Peyer's patch (tissue), 4 donors: ENCODE measurements around the gene SIAH3. TPM values are rescaled to one million over a fixed set of nuclear protein-coding genes. Genes with fewer than 3 reads are reported as not detected.

Source experiments
- DNase-seq, 3 donors: peaks; one replicate each; pipeline ENCODE4 v3.0.0-alpha.2; 2017 to 2019
- H3K27ac ChIP-seq, 4 donors: fragments of 200-600 bp; sonication (generic); one replicate each; pipeline ENCODE4 v1.5.1; 2016 to 2019
- H3K27me3 ChIP-seq, 2 donors: fragments of 200-600 bp; sonication (generic); one replicate each; pipeline ENCODE4 v1.5.1; 2019
- H3K36me3 ChIP-seq, 3 donors: fragments of 200-600 bp; sonication (generic); one replicate each; pipeline ENCODE4 v1.5.1; 2016 to 2019
- H3K4me1 ChIP-seq, 4 donors: fragments of 200-600 bp; sonication (generic); one replicate each; pipeline ENCODE4 v1.5.1; 2016 to 2019
- H3K4me3 ChIP-seq, 4 donors: fragments of 200-600 bp; sonication (generic); 1 replicate in 3 of 4; 2 replicates in 1 of 4; pipeline ENCODE4 v1.5.1; 2016 to 2019; ENCODE audit warnings: mild to moderate bottlenecking in 1 of 4
- H3K9me3 ChIP-seq, 4 donors: fragments of 200-600 bp; sonication (generic); one replicate each; pipeline ENCODE4 v1.5.1; 2016 to 2019; ENCODE audit warnings: mild to moderate bottlenecking in 1 of 4
- CTCF ChIP-seq, 6 experiments: fragments of 450-650 bp in 4 of 6; fragments of 200-600 bp in 2 of 6; sonication (generic) in 1 of 6; IDR thresholded peaks; one replicate each; pipeline ENCODE4 v1.5.1; 2017 to 2019; ENCODE audit warnings: antibody characterized with exemption in 6 of 6, mild to moderate bottlenecking in 3 of 6, moderate library complexity in 1 of 6
- POLR2A ChIP-seq, 2 donors: fragments of 450-650 bp; IDR thresholded peaks; one replicate each; pipeline ENCODE4 v1.5.1; 2017; ENCODE audit warnings: antibody characterized with exemption in 2 of 2, mild to moderate bottlenecking in 2 of 2, moderate library complexity in 2 of 2
- total RNA-seq, 4 donors: library from RNA; depleted of rRNA; stranded (reverse); fragments of >200 nt; gene quantifications; one replicate each; pipeline ENCODE4 v1.1.0, GENCODE V29; 2016

Gene SIAH3
- total RNA-seq, 4 donors from 2014 or later, result not detected

DNA sequence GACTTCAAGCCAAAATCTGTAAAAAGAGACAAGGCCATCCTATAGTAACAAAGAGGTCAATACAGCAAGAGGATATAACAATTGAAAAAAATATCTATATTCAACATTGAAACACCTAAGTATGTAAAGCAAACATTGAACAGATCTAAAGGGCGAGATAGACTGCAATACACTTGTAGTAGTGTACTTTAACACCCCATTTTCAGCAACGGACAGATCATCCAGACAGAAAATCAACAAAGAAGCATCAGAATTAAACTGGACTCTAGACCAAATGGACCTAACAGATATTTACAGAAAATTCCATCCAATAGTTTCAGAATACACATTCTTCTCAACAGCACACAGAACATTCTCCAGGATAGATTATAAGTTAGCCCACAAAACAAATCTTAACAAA lies 28.7 kb upstream of the SIAH3 start:
- Histone ChIP-seq H3K9me3 (no peaks in the 10 kb centered on the region), H3K4me1 (no peaks in the 10 kb centered on the region), H3K36me3 (no peaks in the 10 kb centered on the region), H3K4me3 (no peak overlapping the region), H3K27me3 (no peaks in the 10 kb centered on the region), H3K27ac (no peak overlapping the region)
- no peak for TF ChIP-seq POLR2A (IDR thresholded peaks at IDR 0.05)
- no peak for TF ChIP-seq CTCF (IDR thresholded peaks at IDR 0.05)
- DNase-seq, result no peak

GRCh38 chr13:45879666-45880065 lies 28.1 kb upstream of the SIAH3 start:
- Histone ChIP-seq H3K4me3 (no peak overlapping the region), H3K36me3 (no peaks in the 10 kb centered on the region), H3K4me1 (no peaks in the 10 kb centered on the region), H3K9me3 (no peaks in the 10 kb centered on the region), H3K27ac (no peak overlapping the region), H3K27me3 (no peaks in the 10 kb centered on the region)
- no peak for TF ChIP-seq POLR2A (IDR thresholded peaks at IDR 0.05)
- peak in 1 of 6 experiments; percentile 24 for TF ChIP-seq CTCF (IDR thresholded peaks at IDR 0.05)
- no peak for DNase-seq

- no peaks in the 10 kb centered on the region for H3K4me1 ChIP-seq
- no peaks in the 10 kb centered on the region for H3K36me3 ChIP-seq
- TF ChIP-seq POLR2A (IDR thresholded peaks at IDR 0.05), result no peak
- TF ChIP-seq CTCF (IDR thresholded peaks at IDR 0.05), result no peak
- DNase-seq, result no peak
- no peaks in the 10 kb centered on the region for H3K27me3 ChIP-seq
- H3K9me3 ChIP-seq, result no peaks in the 10 kb centered on the region
- no peak overlapping the region for H3K4me3 ChIP-seq
- H3K27ac ChIP-seq, result no peak overlapping the region
Measured at GRCh38 chr13:45878966-45879365, 27.4 kb upstream of the SIAH3 start.

- no peaks in the 10 kb centered on the region for H3K4me1 ChIP-seq
- TF ChIP-seq POLR2A (IDR thresholded peaks at IDR 0.05) (no peak), CTCF (IDR thresholded peaks at IDR 0.05) (no peak)
- H3K36me3 ChIP-seq, result no peaks in the 10 kb centered on the region
- no peak overlapping the region for H3K4me3 ChIP-seq
- H3K9me3 ChIP-seq, result no peaks in the 10 kb centered on the region
- no peak overlapping the region for H3K27ac ChIP-seq
- no peaks in the 10 kb centered on the region for H3K27me3 ChIP-seq
- DNase-seq, result no peak
Measured at GRCh38 chr13:45876781-45877180, 25.2 kb upstream of the SIAH3 start.

DNA sequence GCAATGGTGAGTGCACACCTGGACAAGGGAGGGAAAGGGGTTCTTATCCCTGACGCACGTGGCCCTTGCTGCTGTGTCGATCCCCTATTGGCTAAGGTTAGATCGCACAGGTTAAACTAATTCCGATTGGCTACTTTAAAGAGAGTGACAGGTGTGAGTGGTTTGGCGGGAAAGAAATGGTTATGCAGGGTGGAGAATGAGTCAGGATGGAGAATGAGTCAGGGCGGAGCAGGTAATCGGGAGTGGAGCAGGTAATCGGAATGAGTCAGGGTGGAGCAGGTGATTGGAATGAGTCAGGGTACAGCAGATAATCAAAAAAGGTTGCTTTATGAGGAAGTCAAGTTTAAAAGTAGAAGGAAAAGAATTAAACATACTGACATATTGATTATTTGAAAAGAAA lies 24.4 kb upstream of the SIAH3 start:
- H3K27ac ChIP-seq, result no peak overlapping the region
- no peaks in the 10 kb centered on the region for H3K4me1 ChIP-seq
- H3K9me3 ChIP-seq, result no peaks in the 10 kb centered on the region
- H3K36me3 ChIP-seq, result no peaks in the 10 kb centered on the region
- DNase-seq, result no peak
- H3K4me3 ChIP-seq, result no peak overlapping the region
- H3K27me3 ChIP-seq, result no peaks in the 10 kb centered on the region
- TF ChIP-seq POLR2A (IDR thresholded peaks at IDR 0.05) (no peak), CTCF (IDR thresholded peaks at IDR 0.05) (no peak)
